Mesothelial cell of epicardium (in vitro differentiated cells): ENCODE results near the gene PDP2. TPM values are rescaled to one million over a fixed set of nuclear protein-coding genes. Genes with fewer than 3 reads are reported as not detected.

Experiments
- DNase-seq, 2 experiments: peaks; one replicate each; pipeline ENCODE4 v3.0.0; 2021; ENCODE audit warnings: low spot score in 2 of 2; ENCODE audit not compliant: unreplicated experiment in 2 of 2
- H3K27ac Mint-ChIP-seq: 2 replicates; pipeline ENCODE4 v1.8.0; 2021; ENCODE audit warnings: mixed read lengths
- H3K27me3 Mint-ChIP-seq: 2 replicates; pipeline ENCODE4 v1.8.0; 2021; ENCODE audit warnings: low read depth, mixed read lengths
- H3K36me3 Mint-ChIP-seq: 2 replicates; pipeline ENCODE4 v1.8.0; 2021; ENCODE audit warnings: mixed read lengths
- H3K4me1 Mint-ChIP-seq: 2 replicates; pipeline ENCODE4 v1.8.0; 2021; ENCODE audit warnings: mixed read lengths
- H3K4me3 Mint-ChIP-seq: 2 replicates; pipeline ENCODE4 v1.8.0; 2021; ENCODE audit warnings: mild to moderate bottlenecking, moderate library complexity, mixed read lengths
- H3K9me3 Mint-ChIP-seq: 2 replicates; pipeline ENCODE4 v1.8.0; 2021; ENCODE audit warnings: mixed read lengths
- CTCF ChIP-seq: fragments of 200-600 bp; sonication (generic); IDR thresholded peaks from one replicate; pipeline ENCODE4 v1.5.0; 2021; ENCODE audit warnings: antibody characterized with exemption; ENCODE audit not compliant: unreplicated experiment
- total RNA-seq: library from RNA; stranded (reverse); gene quantifications from 3 replicates; pipeline ENCODE4 v1.2.1, GENCODE V29; 2021

The PDP2 gene
- total RNA-seq, 1 donor from 2014 or later = 16.9 TPM

GRCh38 chr16:66886914-66887313 lies 6.6 kb downstream of the PDP2 start:
- Mint-ChIP-seq H3K9me3 (no peaks in the 10 kb centered on the region), H3K27ac (peak overlapping the region; percentile 51), H3K4me1 (peaks cover 35% of the 10 kb centered on the region), H3K36me3 (peaks cover 12% of the 10 kb centered on the region), H3K4me3 (no peak overlapping the region), H3K27me3 (no peaks in the 10 kb centered on the region)
- no peak for TF ChIP-seq CTCF
- no peak for DNase-seq

GRCh38 chr16:66888647-66889615 lies 8.6 kb downstream of the PDP2 start:
- Mint-ChIP-seq H3K27ac (peak overlapping the region; percentile 72), H3K4me1 (peaks cover 34% of the 10 kb centered on the region), H3K9me3 (no peaks in the 10 kb centered on the region), H3K36me3 (peaks cover 12% of the 10 kb centered on the region), H3K27me3 (no peaks in the 10 kb centered on the region), H3K4me3 (no peak overlapping the region)
- TF ChIP-seq CTCF = no peak
- DNase-seq = no peak

GRCh38 chr16:66889622-66890021 lies 9.3 kb downstream of the PDP2 start:
- H3K4me1 Mint-ChIP-seq = peaks cover 34% of the 10 kb centered on the region
- no peaks in the 10 kb centered on the region for H3K9me3 Mint-ChIP-seq
- H3K27me3 Mint-ChIP-seq = no peaks in the 10 kb centered on the region
- DNase-seq = no peak
- no peak overlapping the region for H3K4me3 Mint-ChIP-seq
- TF ChIP-seq CTCF = no peak
- H3K27ac Mint-ChIP-seq = peak overlapping the region; percentile 25
- H3K36me3 Mint-ChIP-seq = peaks cover 7% of the 10 kb centered on the region

- H3K9me3 Mint-ChIP-seq = no peaks in the 10 kb centered on the region
- H3K4me3 Mint-ChIP-seq = no peak overlapping the region
- H3K4me1 Mint-ChIP-seq = peaks cover 29% of the 10 kb centered on the region
- no peak for DNase-seq
- H3K36me3 Mint-ChIP-seq = peaks cover under 1% of the 10 kb centered on the region
- H3K27ac Mint-ChIP-seq = no peak overlapping the region
- TF ChIP-seq CTCF = no peak
- no peaks in the 10 kb centered on the region for H3K27me3 Mint-ChIP-seq
These were observed 10.5 kb downstream of the PDP2 start for GRCh38 chr16:66890799-66891198.

GRCh38 chr16:66891360-66891759 lies 11.0 kb downstream of the PDP2 start:
- H3K4me1 Mint-ChIP-seq = peaks cover 24% of the 10 kb centered on the region
- no peak for DNase-seq
- H3K4me3 Mint-ChIP-seq = no peak overlapping the region
- no peak overlapping the region for H3K27ac Mint-ChIP-seq
- H3K9me3 Mint-ChIP-seq = no peaks in the 10 kb centered on the region
- no peaks in the 10 kb centered on the region for H3K36me3 Mint-ChIP-seq
- H3K27me3 Mint-ChIP-seq = no peaks in the 10 kb centered on the region
- TF ChIP-seq CTCF = no peak
